Measurements from ENCODE around the gene CNGA1. TPM values are rescaled to one million over a fixed set of nuclear protein-coding genes. Genes with fewer than 3 reads are reported as not detected.

Gene CNGA1
- total RNA-seq, 1 experiment from 2014 or later, result 1.0 TPM

- no CpG with 5 or more reads among the region's 8 CpGs for WGBS (ENCODE audit: extremely low coverage, insufficient read length, low lambda C conversion rate)
- H3K9me3 Mint-ChIP-seq, result peaks cover 0 to 2% of the 10 kb centered on the region in 2 experiments; a peak in 1 of 5 replicates
Measured at GRCh38 chr4:48049483-48049882, 33.0 kb upstream of the CNGA1 start.

More at GRCh38 chr4:48049483-48049882, 33.0 kb upstream of the CNGA1 start:
- no peak for TF ChIP-seq CTCF (conservative IDR thresholded peaks at IDR 0.05)
- Histone ChIP-seq H3K27ac (ENCODE audit: insufficient read length, low read depth, low read length) (no peak overlapping the region), H4K20me1 (ENCODE audit: control insufficient read depth, insufficient read depth, insufficient read length) (no peaks in the 10 kb centered on the region), H2AFZ (ENCODE audit: low read length) (no peak overlapping the region), H3K4me1 (ENCODE audit: insufficient read depth, low read length) (no peaks in the 10 kb centered on the region), H3K79me1 (ENCODE audit: insufficient read depth, low read depth, low read length, poor library complexity, severe bottlenecking) (no peaks in the 10 kb centered on the region), H2BK5ac (ENCODE audit: insufficient read length, low read length) (no peak overlapping the region), H2BK12ac (ENCODE audit: insufficient read length, low read depth, low read length) (no peak overlapping the region), H3K14ac (ENCODE audit: insufficient read depth, low read length) (no peak overlapping the region), H3K9ac (ENCODE audit: extremely low read depth, insufficient read length, low read length) (no peak overlapping the region), H3K4ac (ENCODE audit: low read depth, low read length) (no peak overlapping the region), H3K9me3 (ENCODE audit: control insufficient read depth, low read depth, low read length) (no peaks in the 10 kb centered on the region), H2AK5ac (ENCODE audit: insufficient read length, low read length) (no peak overlapping the region), H3K56ac (ENCODE audit: insufficient read length, low read depth, low read length) (no peak overlapping the region), H2BK20ac (ENCODE audit: low read depth, low read length, poor library complexity, severe bottlenecking) (no peak overlapping the region), H3K18ac (ENCODE audit: insufficient read length, low read depth, low read length) (no peak overlapping the region), H2BK120ac (ENCODE audit: low read depth, low read length, poor library complexity, severe bottlenecking) (no peak overlapping the region), H4K5ac (ENCODE audit: insufficient read length, low read depth, low read length) (no peak overlapping the region), H3K27me3 (ENCODE audit: insufficient read depth, low read length) (no peaks in the 10 kb centered on the region), H4K8ac (replicated peaks; ENCODE audit: insufficient read length, low read depth, low read length) (no peak overlapping the region), H3K23me2 (ENCODE audit: insufficient read length, low read depth, low read length, poor library complexity, severe bottlenecking) (no peaks in the 10 kb centered on the region), H3K23ac (ENCODE audit: insufficient read length, low read depth, low read length) (no peak overlapping the region), H2BK15ac (ENCODE audit: low read depth, low read length) (no peak overlapping the region), H3K4me2 (ENCODE audit: insufficient read depth, insufficient read length, low read length) (no peak overlapping the region), H3K79me2 (ENCODE audit: insufficient read depth, low read length) (no peaks in the 10 kb centered on the region), H4K91ac (ENCODE audit: insufficient read length, low read depth, low read length) (no peak overlapping the region), H3T11ph (ENCODE audit: low read length) (no peak overlapping the region)
- H3K4me3 Mint-ChIP-seq, result no peak overlapping the region; a peak in 1 of 5 replicates
- H3K36me3 Mint-ChIP-seq (ENCODE audit: insufficient read depth in 1 of 3, low read depth in 3 of 3), result peaks cover 0 to 2% (median 1%) of the 10 kb centered on the region in 3 experiments; a peak in 2 of 7 replicates
- no peak for DNase-seq
- peaks cover 3 to 7% of the 10 kb centered on the region in 2 experiments; a peak in 3 of 4 replicates for H3K4me1 Mint-ChIP-seq
- H3K27me3 Mint-ChIP-seq (ENCODE audit: low read depth), result peaks cover 2% of the 10 kb centered on the region; the same call in 1 of the 2 replicates
- peak overlapping the region in 1 of 3 experiments; percentile 7; a peak in 2 of 7 replicates for H3K27ac Mint-ChIP-seq
